T-helper 22 cell (primary cell): ENCODE data around the gene RBM19.

Experiments
- DNase-seq: peaks from one replicate; pipeline ENCODE4 v3.0.0-alpha.2; 2020; ENCODE audit warnings: low read depth

RBM19 gene

DNA sequence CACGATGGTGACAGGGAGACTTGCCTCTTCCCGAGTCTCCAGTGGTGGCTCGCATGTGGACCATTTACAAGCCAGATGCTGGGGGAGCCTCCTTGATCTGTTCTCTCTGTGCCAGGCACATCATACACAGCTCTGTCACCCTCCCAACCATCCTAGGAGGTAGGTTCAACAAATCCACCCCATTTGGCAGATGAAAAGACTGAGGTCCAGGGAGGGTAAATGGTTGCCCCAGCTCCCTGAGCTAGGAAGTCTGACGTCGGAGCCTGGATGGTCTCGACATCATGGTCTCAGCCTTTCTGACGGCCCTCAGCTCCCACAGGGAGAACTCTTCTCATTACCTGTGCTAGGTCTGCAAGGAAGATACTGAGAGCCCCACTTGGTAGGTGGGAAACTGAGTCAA lies 189.6 kb downstream of the RBM19 start:
- DNase-seq = no peak

DNA sequence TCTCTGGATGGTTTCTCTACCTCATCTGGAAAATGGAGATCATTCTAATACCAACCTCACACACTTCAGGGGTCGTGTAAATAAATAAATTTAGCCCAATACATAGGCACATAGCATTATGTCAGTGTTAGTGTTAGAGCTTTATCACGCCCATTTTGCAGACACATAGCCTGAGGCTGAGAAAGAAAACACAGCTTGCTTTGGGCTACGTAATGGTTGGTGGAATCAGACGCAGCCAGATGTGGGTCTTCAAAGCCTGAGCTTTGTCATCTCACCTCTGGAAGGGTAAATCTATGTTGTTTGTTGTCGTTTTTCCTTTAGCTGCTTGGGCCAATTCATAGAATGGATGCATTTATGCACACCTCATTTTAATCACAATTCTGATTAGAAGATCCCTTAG lies 191.6 kb downstream of the RBM19 start:
- no peak for DNase-seq

DNA sequence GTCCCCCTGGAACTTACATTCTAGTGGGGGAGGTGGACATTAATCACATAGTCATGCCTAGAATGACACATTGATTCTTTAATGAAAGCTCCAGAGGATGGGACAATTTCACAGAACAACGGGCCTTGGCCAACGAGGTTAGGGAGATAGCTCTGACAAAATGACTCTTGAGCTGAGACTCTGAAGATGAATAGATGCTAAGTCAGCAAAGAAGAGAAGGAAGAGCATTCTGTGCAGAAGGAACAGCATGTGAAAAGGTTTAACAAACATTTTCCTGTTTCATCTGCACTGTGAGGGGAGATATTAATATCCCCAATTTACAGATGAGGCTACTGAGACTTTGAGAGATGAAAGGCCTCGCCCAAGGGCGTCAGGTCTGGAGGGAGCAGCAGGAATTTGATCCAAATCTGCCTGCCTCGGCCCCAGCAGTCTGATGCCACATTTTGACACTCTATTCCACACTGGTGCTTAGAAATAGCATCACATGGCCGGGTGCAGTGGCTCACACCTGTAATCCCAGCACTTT lies 193.6 kb downstream of the RBM19 start:
- no peak for DNase-seq

DNA sequence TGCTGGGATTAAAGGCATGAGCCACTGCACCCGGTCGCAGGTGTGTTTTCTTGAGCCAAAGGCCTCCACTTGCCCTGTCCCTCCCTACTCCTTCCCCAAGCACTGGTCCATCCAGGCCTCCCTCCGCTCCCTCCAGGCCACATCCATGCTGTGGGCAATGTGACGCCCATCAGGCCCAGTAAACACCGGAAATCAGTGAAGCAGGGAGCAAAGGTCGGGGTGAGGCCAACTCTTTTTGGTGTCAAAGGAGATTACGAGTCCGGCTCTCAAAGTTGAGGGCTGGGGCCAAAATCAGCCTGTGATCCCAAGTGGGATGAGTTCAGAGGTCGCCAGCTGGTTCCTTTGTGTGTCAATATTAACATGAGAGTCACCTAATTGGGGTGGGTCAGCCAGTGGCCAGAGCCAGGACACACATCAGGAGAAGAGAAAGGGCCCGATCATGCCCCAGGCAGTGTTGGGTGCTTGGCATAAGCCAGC lies 195.7 kb downstream of the RBM19 start:
- DNase-seq = no peak

DNA sequence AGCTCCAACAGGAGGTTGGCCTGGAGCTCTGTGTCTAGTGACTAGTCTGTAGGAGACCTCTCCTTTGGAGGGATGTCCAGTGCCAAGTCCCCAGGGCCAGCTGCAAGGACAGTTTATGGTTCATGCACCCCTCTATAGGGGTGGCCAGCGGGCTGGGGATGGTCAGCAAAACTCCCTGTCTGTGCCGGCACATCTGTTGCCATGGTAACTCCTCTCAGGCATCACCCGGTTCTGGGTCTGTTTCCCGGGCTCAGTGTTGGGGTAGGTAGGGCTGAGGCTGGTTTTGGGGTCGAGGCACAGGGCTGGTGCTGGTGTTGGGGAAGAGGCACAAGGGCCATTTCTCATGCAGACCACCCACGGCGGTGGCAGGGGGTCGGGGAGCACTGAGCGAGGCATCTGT lies 196.8 kb downstream of the RBM19 start:
- DNase-seq = no peak

DNA sequence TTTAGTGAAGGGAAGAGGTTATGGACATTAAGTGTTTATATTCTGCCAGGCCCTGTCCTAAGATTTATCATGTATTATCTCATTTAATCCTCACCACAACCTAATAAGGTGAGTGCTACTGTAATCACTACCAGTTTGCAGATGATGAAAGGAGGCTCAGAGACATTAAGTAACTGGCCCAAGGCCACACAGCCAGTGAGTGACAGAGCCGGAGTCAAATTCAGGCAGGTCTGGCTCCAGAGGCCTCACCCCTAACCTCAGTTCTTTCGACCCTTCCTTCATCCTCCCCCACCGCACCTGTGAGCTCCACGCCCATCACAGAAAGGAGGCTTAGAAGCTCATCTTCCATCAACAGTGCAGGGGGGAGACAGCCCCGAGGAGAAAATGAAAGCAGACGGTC lies 197.3 kb downstream of the RBM19 start:
- DNase-seq = no peak

DNA sequence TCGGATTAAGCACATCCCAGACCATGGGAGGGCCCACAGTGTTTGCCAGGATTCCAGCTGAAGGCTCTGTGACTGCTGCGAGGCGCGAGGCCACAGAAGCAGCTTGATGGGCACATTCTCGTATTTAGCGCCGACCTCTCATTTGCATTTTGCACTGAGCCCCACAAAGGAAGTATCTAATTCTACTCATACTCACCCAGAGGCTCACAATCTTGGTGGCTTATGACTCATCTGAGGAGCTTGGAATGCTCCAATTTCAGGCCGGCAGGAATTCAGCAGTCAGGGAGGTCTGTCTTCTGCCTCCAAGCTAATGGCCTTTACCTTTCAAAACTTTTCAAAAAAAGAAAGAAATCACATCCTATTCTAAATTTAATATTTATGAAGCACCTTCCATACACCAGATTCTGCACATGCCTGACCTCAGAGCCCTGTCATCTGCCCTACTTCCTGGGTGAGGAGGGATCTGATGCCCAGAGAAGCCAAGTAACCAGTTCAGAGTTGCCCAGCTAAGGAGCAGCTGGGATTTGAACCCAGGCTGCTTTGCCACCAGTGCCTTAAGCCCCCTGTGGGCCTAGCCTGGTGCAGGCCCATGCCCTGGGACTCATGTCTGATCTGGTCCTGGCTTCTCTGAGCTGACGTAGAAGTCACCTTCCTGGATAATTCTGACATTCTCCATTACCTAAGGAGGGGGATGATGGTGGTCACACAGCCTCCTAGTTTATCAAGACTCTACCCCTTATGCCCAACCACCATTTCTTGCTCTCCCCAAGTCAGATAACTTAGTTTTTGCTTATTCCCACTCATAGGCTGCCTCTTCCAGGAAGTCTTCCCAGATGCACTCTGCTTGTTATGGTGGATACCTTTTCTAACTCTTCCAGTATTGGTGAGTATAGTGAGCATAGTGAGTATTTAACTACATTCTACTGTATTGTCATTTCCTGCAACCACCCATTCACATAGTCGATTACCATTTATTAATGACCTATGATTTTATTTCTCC lies 198.9 kb downstream of the RBM19 start:
- no peak for DNase-seq
